ENCODE measurements around the gene EPG5.

DNA sequence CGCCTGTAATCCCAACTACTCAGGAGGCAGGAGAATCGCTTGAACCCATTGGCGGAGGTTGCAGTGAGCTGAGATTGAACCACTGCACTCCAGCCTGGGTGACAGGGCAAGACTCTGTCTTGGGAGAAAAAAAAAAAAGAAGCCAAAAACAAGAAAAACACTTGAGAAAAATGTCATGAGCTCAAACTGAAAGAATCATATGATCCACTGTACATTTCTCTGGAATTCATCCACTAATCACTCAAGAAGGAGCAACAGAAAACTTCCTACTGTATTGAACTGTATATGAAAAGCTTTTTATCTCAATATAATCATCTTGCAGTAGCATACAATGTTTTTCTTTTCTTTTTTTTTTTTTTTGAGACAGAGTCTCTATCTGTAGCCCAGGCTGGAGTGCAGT lies 40.4 kb downstream of the EPG5 start:
- TF ChIP-seq, protein P1, sequence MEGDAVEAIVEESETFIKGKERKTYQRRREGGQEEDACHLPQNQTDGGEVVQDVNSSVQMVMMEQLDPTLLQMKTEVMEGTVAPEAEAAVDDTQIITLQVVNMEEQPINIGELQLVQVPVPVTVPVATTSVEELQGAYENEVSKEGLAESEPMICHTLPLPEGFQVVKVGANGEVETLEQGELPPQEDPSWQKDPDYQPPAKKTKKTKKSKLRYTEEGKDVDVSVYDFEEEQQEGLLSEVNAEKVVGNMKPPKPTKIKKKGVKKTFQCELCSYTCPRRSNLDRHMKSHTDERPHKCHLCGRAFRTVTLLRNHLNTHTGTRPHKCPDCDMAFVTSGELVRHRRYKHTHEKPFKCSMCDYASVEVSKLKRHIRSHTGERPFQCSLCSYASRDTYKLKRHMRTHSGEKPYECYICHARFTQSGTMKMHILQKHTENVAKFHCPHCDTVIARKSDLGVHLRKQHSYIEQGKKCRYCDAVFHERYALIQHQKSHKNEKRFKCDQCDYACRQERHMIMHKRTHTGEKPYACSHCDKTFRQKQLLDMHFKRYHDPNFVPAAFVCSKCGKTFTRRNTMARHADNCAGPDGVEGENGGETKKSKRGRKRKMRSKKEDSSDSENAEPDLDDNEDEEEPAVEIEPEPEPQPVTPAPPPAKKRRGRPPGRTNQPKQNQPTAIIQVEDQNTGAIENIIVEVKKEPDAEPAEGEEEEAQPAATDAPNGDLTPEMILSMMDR (IDR thresholded peaks at IDR 0.05) = no peak
- TF ChIP-seq POLR2A (IDR thresholded peaks at IDR 0.05) = no peak
